OCI-LY1 (cell line): ENCODE data around the gene AMPH.

Experiments used
- CTCF ChIP-seq: fragments of 200-600 bp; sonication (generic), shearing (Covaris generic); IDR thresholded peaks from 2 replicates; pipeline ENCODE4 v1.5.1; 2017; ENCODE audit warnings: mild to moderate bottlenecking, antibody characterized with exemption, low read length, moderate library complexity, mixed read lengths
- EZH2 ChIP-seq: fragments of 200-600 bp; sonication (generic), shearing (Covaris generic); IDR thresholded peaks from 2 replicates; pipeline ENCODE4 v1.8.0; 2017; ENCODE audit warnings: borderline replicate concordance, mixed run types, mild to moderate bottlenecking, antibody characterized with exemption, low read length, moderate library complexity, mixed read lengths

GRCh38 chr7:38524786-38525185 lies 106.4 kb downstream of the AMPH start:
- no peak for TF ChIP-seq CTCF
- no peak for TF ChIP-seq EZH2
